Measurements from ENCODE around the gene TXNIP.

The TXNIP gene

GRCh38 chr1:145962157-145963102, 33.9 kb downstream of the TXNIP start:
- no peak for DNase-seq (ENCODE audit: low read depth)

- DNase-seq (ENCODE audit: low read depth), result peak; percentile 41
These were observed 34.8 kb downstream of the TXNIP start for GRCh38 chr1:145961425-145962156.

GRCh38 chr1:145961109-145961424, 35.3 kb downstream of the TXNIP start:
- DNase-seq (ENCODE audit: low read depth), result no peak

- no peak for DNase-seq (ENCODE audit: low read depth)
These were observed 35.8 kb downstream of the TXNIP start for GRCh38 chr1:145960468-145961108.

GRCh38 chr1:145959957-145960467, 36.4 kb downstream of the TXNIP start:
- DNase-seq (ENCODE audit: low read depth), result no peak

- DNase-seq (ENCODE audit: low read depth), result no peak
These were observed 37.0 kb downstream of the TXNIP start for GRCh38 chr1:145959333-145959732.

- DNase-seq (ENCODE audit: low read depth), result no peak
These were observed 37.6 kb downstream of the TXNIP start for GRCh38 chr1:145958734-145959133.

GRCh38 chr1:145957443-145958319, 38.7 kb downstream of the TXNIP start, which contains the start of gene LIX1L:
Gene LIX1L, minus strand, starts transcription at chr1:145958017. Its CDS starts 90 bp downstream, at chr1:145957927.
- DNase-seq (ENCODE audit: low read depth), result peak; percentile 91

- DNase-seq (ENCODE audit: low read depth), result no peak
These were observed 39.5 kb downstream of the TXNIP start for GRCh38 chr1:145956781-145957442.

- no peak for DNase-seq (ENCODE audit: low read depth)
These were observed 40.0 kb downstream of the TXNIP start for GRCh38 chr1:145956361-145956760.

GRCh38 chr1:145955436-145955835, 40.9 kb downstream of the TXNIP start:
- no peak for DNase-seq (ENCODE audit: low read depth)

- no peak for DNase-seq (ENCODE audit: low read depth)
These were observed 42.5 kb downstream of the TXNIP start for GRCh38 chr1:145953861-145954260.

GRCh38 chr1:145952903-145953302, 43.5 kb downstream of the TXNIP start:
- DNase-seq (ENCODE audit: low read depth), result no peak

GRCh38 chr1:145951526-145951925, 44.9 kb downstream of the TXNIP start:
- no peak for DNase-seq (ENCODE audit: low read depth)

- no peak for DNase-seq (ENCODE audit: low read depth)
These were observed 47.2 kb downstream of the TXNIP start for GRCh38 chr1:145949219-145949618.

- no peak for DNase-seq (ENCODE audit: low read depth)
These were observed 48.8 kb downstream of the TXNIP start for GRCh38 chr1:145947551-145947950.

- DNase-seq (ENCODE audit: low read depth), result no peak
These were observed 49.8 kb downstream of the TXNIP start for GRCh38 chr1:145946477-145946986.

- no peak for DNase-seq (ENCODE audit: low read depth)
These were observed 51.8 kb downstream of the TXNIP start for GRCh38 chr1:145944532-145944931.

GRCh38 chr1:145942871-145943270, 53.5 kb downstream of the TXNIP start:
- DNase-seq (ENCODE audit: low read depth), result no peak
